HL-60 (cell line): ENCODE measurements around the gene FNDC1.

ENCODE experiments used
- DNase-seq, 2 experiments: peaks; one replicate each; pipeline ENCODE4 v3.0.0-alpha.2; 2010 to 2020; ENCODE audit warnings: low read depth in 1 of 2, low spot score in 1 of 2
- H3K27ac ChIP-seq: fragments of 250-450 bp; sonication (Bioruptor Pico); replicated peaks from 2 replicates; pipeline ENCODE4 v1.5.1; 2020; ENCODE audit warnings: mild to moderate bottlenecking, moderate library complexity
- H3K27me3 ChIP-seq: fragments of 250-450 bp; sonication (Bioruptor Pico); 2 replicates; pipeline ENCODE4 v1.5.1; 2021; ENCODE audit warnings: mild to moderate bottlenecking, moderate library complexity; ENCODE audit not compliant: insufficient read depth, poor library complexity, severe bottlenecking
- H3K4me3 ChIP-seq: replicated peaks from 2 replicates; pipeline ENCODE4 v1.5.1; 2011; ENCODE audit warnings: mild to moderate bottlenecking, control low read depth, low read length; ENCODE audit not compliant: insufficient read depth
- CTCF ChIP-seq: IDR thresholded peaks from one replicate; pipeline ENCODE4 v1.5.1; 2011; ENCODE audit warnings: low read length, control low read depth, inconsistent platforms; ENCODE audit not compliant: insufficient read depth
- GABPA ChIP-seq: IDR thresholded peaks from 2 replicates; pipeline ENCODE4 v1.6.1; 2012; ENCODE audit warnings: low read depth
- POLR2AphosphoS5 ChIP-seq: IDR thresholded peaks from 2 replicates; pipeline ENCODE4 v1.6.1; 2012; ENCODE audit warnings: low read depth
- REST ChIP-seq: IDR thresholded peaks from 2 replicates; pipeline ENCODE4 v1.6.1; 2012; ENCODE audit warnings: low read depth; ENCODE audit not compliant: insufficient replicate concordance
- SPI1 ChIP-seq: IDR thresholded peaks from 2 replicates; pipeline ENCODE4 v1.6.1; 2012; ENCODE audit warnings: low read depth, mild to moderate bottlenecking, borderline replicate concordance

FNDC1 gene

GRCh38 chr6:159151266-159151855, 17.8 kb upstream of the FNDC1 start:
- DNase-seq, result peak; percentile 28 to 66
- no peak overlapping the region for H3K27ac ChIP-seq

GRCh38 chr6:159152041-159152440, 17.2 kb upstream of the FNDC1 start:
- TF ChIP-seq CTCF (no peak), POLR2AphosphoS5 (no peak)
- no peak overlapping the region for H3K4me3 ChIP-seq
- H3K27ac ChIP-seq, result no peak overlapping the region
- no peak for DNase-seq
- H3K27me3 ChIP-seq, result no peaks in the 10 kb centered on the region

More at GRCh38 chr6:159151266-159151855, 17.8 kb upstream of the FNDC1 start:
- peak; percentile 24; the same call in 1 of the 2 replicates for TF ChIP-seq SPI1
- TF ChIP-seq POLR2AphosphoS5, result no peak
- TF ChIP-seq CTCF, result peak; percentile 74
- no peak for TF ChIP-seq GABPA
- H3K27me3 ChIP-seq, result no peaks in the 10 kb centered on the region
- no peak overlapping the region for H3K4me3 ChIP-seq

GRCh38 chr6:159152782-159153181, 16.4 kb upstream of the FNDC1 start:
- TF ChIP-seq CTCF (no peak), POLR2AphosphoS5 (no peak), REST (no peak), SPI1 (no peak)
- no peaks in the 10 kb centered on the region for H3K27me3 ChIP-seq
- H3K4me3 ChIP-seq, result no peak overlapping the region
- H3K27ac ChIP-seq, result no peak overlapping the region
- no peak for DNase-seq

- Histone ChIP-seq H3K4me3 (no peak overlapping the region), H3K27me3 (no peaks in the 10 kb centered on the region), H3K27ac (no peak overlapping the region)
- DNase-seq, result no peak
- TF ChIP-seq GABPA, result no peak
- no peak for TF ChIP-seq SPI1
- no peak for TF ChIP-seq POLR2AphosphoS5
- TF ChIP-seq CTCF, result no peak
- TF ChIP-seq REST, result no peak
Observed at GRCh38 chr6:159155679-159156078, 13.5 kb upstream of the FNDC1 start.
